ENCODE results near the gene MAST2.

Gene MAST2

GRCh38 chr1:45890078-45890477 is 86.7 kb downstream of the MAST2 start:
- TF ChIP-seq ZFX (IDR thresholded peaks at IDR 0.05) (no peak), CTCF (conservative IDR thresholded peaks at IDR 0.05) (no peak)
- H3K27ac ChIP-seq, result no peak overlapping the region

DNA sequence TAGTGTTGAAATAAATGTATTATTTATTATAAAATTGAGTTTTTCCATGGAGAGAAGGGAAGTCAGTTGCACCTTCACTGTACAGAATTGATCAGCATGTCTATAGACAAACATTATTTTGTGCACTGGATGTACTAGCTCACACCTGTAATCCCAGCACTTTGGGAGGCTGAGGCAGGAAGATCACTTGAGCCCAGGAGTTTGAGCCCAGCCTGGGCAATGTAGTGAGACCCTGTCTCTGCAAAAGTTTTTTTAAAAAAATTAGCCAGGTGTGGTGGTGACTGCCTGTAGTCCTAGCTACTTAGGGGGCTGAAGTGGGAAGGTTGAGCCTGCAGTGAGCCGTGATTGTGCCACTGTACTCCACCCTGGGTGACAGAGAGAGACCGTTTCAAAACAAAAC is 87.7 kb downstream of the MAST2 start:
- TF ChIP-seq CTCF (conservative IDR thresholded peaks at IDR 0.05), result no peak
- no peak for TF ChIP-seq ZFX (IDR thresholded peaks at IDR 0.05)
- no peak overlapping the region for H3K27ac ChIP-seq

GRCh38 chr1:45892068-45892785 is 88.8 kb downstream of the MAST2 start:
- no peak overlapping the region for H3K27ac ChIP-seq
- TF ChIP-seq ZFX (IDR thresholded peaks at IDR 0.05) (no peak), CTCF (conservative IDR thresholded peaks at IDR 0.05) (no peak)

DNA sequence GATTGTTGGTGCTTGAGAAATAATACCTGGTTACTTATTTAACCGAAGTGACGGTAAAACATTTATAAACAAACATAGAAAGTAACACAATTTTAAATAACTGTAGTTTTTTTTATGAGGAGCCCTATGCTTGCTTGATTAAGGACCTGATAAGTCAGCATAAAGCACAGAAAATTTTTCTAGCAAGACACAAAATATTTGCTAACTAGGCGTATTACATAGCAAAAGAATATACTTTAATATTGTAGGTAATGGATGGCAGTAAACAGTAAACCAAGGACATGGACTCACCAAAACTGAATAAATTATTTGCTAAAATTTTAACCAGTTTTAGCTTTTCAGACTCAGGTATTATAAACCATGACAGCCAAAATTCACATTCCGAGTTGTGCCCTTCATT is 90.9 kb downstream of the MAST2 start:
- no peak overlapping the region for H3K27ac ChIP-seq
- TF ChIP-seq CTCF (conservative IDR thresholded peaks at IDR 0.05) (no peak), ZFX (IDR thresholded peaks at IDR 0.05) (no peak)

GRCh38 chr1:45894921-45895320 is 91.5 kb downstream of the MAST2 start:
- no peak for TF ChIP-seq CTCF (conservative IDR thresholded peaks at IDR 0.05)
- no peak for TF ChIP-seq ZFX (IDR thresholded peaks at IDR 0.05)
- H3K27ac ChIP-seq, result no peak overlapping the region

DNA sequence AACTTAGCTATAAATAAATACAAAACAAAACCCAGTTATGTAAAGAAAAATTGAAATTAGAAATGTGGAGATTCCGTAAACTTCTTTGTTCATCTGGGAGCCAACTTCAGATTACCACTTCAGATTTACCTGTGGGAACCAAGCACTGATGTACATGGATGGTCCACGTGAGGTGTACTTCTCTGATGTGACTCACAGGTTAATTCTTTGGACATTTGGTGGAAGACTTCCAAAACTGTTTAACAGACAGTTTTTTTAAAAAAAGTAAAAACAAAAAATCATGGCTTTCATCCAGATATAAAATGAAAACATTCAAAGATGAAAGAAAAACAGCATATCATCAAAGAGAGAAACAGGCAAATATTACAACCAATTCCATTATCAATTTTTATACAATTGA is 92.0 kb downstream of the MAST2 start:
- H3K27ac ChIP-seq, result no peak overlapping the region
- TF ChIP-seq CTCF (conservative IDR thresholded peaks at IDR 0.05) (no peak), ZFX (IDR thresholded peaks at IDR 0.05) (no peak)

DNA sequence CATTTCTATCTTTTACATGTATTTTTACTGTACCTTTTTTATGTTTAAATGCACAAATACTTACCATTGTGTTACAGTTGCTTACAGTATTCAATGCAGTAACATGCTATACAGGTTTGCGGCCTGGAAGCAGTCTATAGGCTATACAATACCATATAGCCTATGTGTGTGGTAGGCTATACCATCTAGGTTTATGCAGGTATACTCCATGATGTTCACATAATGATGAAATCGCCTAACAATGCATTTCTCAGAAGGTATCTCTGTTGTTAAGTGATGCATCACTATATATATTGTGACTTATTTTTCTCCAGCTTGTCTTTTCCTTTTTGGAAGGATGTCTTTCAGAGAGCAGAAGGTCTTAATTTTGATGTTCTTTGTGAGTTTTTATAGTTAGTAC is 103.5 kb downstream of the MAST2 start:
- TF ChIP-seq CTCF (conservative IDR thresholded peaks at IDR 0.05), result no peak
- TF ChIP-seq ZFX (IDR thresholded peaks at IDR 0.05), result no peak
- H3K27ac ChIP-seq, result no peak overlapping the region

Measured in C4-2B (cell line).